Keratinocyte (primary cell): ENCODE measurements around the gene SCAP. TPM values are rescaled to one million over a fixed set of nuclear protein-coding genes. Genes with fewer than 3 reads are reported as not detected.
A peak's percentile ranks its signal among the peaks of the same experiment; 100 is the strongest.
"Not testable (repeated sequence)": the region's sequence is repeated elsewhere in the genome, so short reads cannot be mapped to it uniquely, and the experiment has no call there.

Source experiments
- DNase-seq: peaks from one replicate; pipeline ENCODE4 v3.0.0-alpha.2; 2011; ENCODE audit warnings: low read depth, missing footprints, low spot score
- FAIRE-seq: peaks from 2 replicates; lab custom pipeline; 2011; peaks lifted over from hg19 to GRCh38; lab: Jason Lieb, UNC
- H2AFZ ChIP-seq: 2 replicates; pipeline ENCODE4 v1.6.0; 2012; ENCODE audit warnings: low read length, control low read depth, inconsistent platforms; ENCODE audit not compliant: control insufficient read depth
- H3K27ac ChIP-seq: 2 replicates; pipeline ENCODE4 v1.5.1; 2011; ENCODE audit warnings: low read length; ENCODE audit not compliant: control insufficient read depth, insufficient read depth
- H3K27me3 ChIP-seq: 3 replicates; pipeline ENCODE4 v1.6.0; 2011; ENCODE audit warnings: low read length; ENCODE audit not compliant: control insufficient read depth, insufficient read depth; ENCODE audit errors: extremely low read depth
- H3K36me3 ChIP-seq, 2 experiments: 2 replicates in 1 of 2; 3 replicates in 1 of 2; pipeline ENCODE4 v1.5.1; 2011; ENCODE audit warnings: low read length in 2 of 2, mild to moderate bottlenecking in 1 of 2; ENCODE audit not compliant: control insufficient read depth in 2 of 2, insufficient read depth in 2 of 2; ENCODE audit errors: extremely low read depth in 1 of 2
- H3K4me1 ChIP-seq: 3 replicates; pipeline ENCODE4 v1.5.1; 2011; ENCODE audit warnings: low read length; ENCODE audit not compliant: control insufficient read depth, insufficient read depth; ENCODE audit errors: extremely low read depth
- H3K4me2 ChIP-seq: 3 replicates; pipeline ENCODE4 v1.6.0; 2011; ENCODE audit warnings: low read depth, low read length; ENCODE audit not compliant: control insufficient read depth, insufficient read depth; ENCODE audit errors: extremely low read depth
- H3K4me3 ChIP-seq, 3 experiments: fragments of 200-600 bp in 1 of 3; sonication (generic) in 1 of 3; 2 replicates in 2 of 3; 3 replicates in 1 of 3; pipeline ENCODE4 v1.5.1; 2011 to 2016; ENCODE audit warnings: low read length in 3 of 3, mild to moderate bottlenecking in 3 of 3, control low read depth in 2 of 3, inconsistent platforms in 1 of 3, low read depth in 1 of 3, mixed read lengths in 1 of 3, mixed run types in 1 of 3, moderate library complexity in 1 of 3; ENCODE audit not compliant: control insufficient read depth in 2 of 3, insufficient read depth in 2 of 3; ENCODE audit errors: extremely low read depth in 1 of 3
- H3K79me2 ChIP-seq: 2 replicates; pipeline ENCODE4 v1.6.0; 2012; ENCODE audit warnings: low read length; ENCODE audit not compliant: control insufficient read depth, insufficient read depth
- H3K9ac ChIP-seq: 3 replicates; pipeline ENCODE4 v1.6.0; 2011; ENCODE audit warnings: low read length; ENCODE audit not compliant: control insufficient read depth, insufficient read depth; ENCODE audit errors: extremely low read depth
- H3K9me1 ChIP-seq: 3 replicates; pipeline ENCODE4 v1.6.0; 2011; ENCODE audit warnings: low read length; ENCODE audit not compliant: control insufficient read depth, insufficient read depth; ENCODE audit errors: extremely low read depth
- H3K9me3 ChIP-seq: 2 replicates; pipeline ENCODE4 v1.5.1; 2012; ENCODE audit warnings: low read depth, low read length; ENCODE audit not compliant: control insufficient read depth
- H4K20me1 ChIP-seq: 3 replicates; pipeline ENCODE4 v1.6.0; 2011; ENCODE audit warnings: low read length; ENCODE audit not compliant: control insufficient read depth, insufficient read depth; ENCODE audit errors: extremely low read depth
- CTCF ChIP-seq, 3 experiments: IDR thresholded peaks in 1 of 3; conservative IDR thresholded peaks in 1 of 3; optimal IDR thresholded peaks in 1 of 3; 2 replicates in 2 of 3; 3 replicates in 1 of 3; pipeline versions ENCODE3 to v1.5.1; 2011; ENCODE audit warnings: low read length in 3 of 3, mild to moderate bottlenecking in 3 of 3, moderate library complexity in 2 of 3, control low read depth in 1 of 3, inconsistent platforms in 1 of 3; ENCODE audit not compliant: insufficient read depth in 2 of 3; ENCODE audit errors: extremely low read depth in 1 of 3
- EZH2 ChIP-seq: IDR thresholded peaks from one replicate; pipeline ENCODE4 v1.6.1; 2012; ENCODE audit warnings: inconsistent platforms, mild to moderate bottlenecking, low read length, moderate library complexity
- dilution Hi-C: fragments of 300-500 bp; cut with MboI; formaldehyde crosslinking; loops from one replicate; pipeline ENCODE4 v1.7.0; 2020; ENCODE audit warnings: low sequenced_read_pairs; ENCODE audit not compliant: extremely low pct_ligation_motif_present
- polyA plus RNA-seq, 5 experiments: library from polyadenylated mRNA; depleted of rRNA in 3 of 5; stranded (reverse) in 3 of 5; stranded (forward) in 1 of 5; unstranded in 1 of 5; fragments of >200 nt; gene quantifications; 1 replicate in 1 of 5; 2 replicates in 3 of 5; 3 replicates in 1 of 5; pipeline versions ENCODE4 v1.2.1 to v1.2.3, GENCODE V29; 2011 to 2012; ENCODE audit warnings: missing spikeins in 2 of 5, low read depth in 1 of 5, low replicate concordance in 1 of 5

The SCAP gene
- polyA plus RNA-seq, 1 donor (not counting 4 experiments of a cell fraction or from before 2014, with no cell fraction given): 17.7 TPM

- FAIRE-seq: no peak
- Histone ChIP-seq H3K27me3 (no peaks in the 10 kb centered on the region), H3K9ac (peak overlapping the region; percentile 83), H3K27ac (peak overlapping the region; percentile 87), H2AFZ (peak overlapping the region; percentile 87), H3K9me1 (no peaks in the 10 kb centered on the region), H3K9me3 (no peaks in the 10 kb centered on the region), H3K79me2 (peaks cover 21% of the 10 kb centered on the region), H3K36me3 (peaks cover 8 to 16% of the 10 kb centered on the region in 2 experiments), H3K4me3 (peak overlapping the region; percentile 63 to 86 (median 78)), H3K4me1 (peaks cover 7% of the 10 kb centered on the region), H3K4me2 (peak overlapping the region; percentile 95), H4K20me1 (no peaks in the 10 kb centered on the region)
- dilution Hi-C loops: no loop called here
- TF ChIP-seq EZH2 (no peak), CTCF (optimal IDR thresholded peaks at IDR 0.05 in 1 of 3, IDR thresholded peaks at IDR 0.05 in 1 of 3, conservative IDR thresholded peaks at IDR 0.05 in 1 of 3; ENCODE audit: extremely low read depth in 1 of 3, insufficient read depth in 2 of 3, low read length in 3 of 3) (no peak)
- DNase-seq: no peak
Observed at GRCh38 chr3:47512416-47513124, 36.8 kb upstream of the SCAP start.

- H4K20me1 ChIP-seq, H3K9ac ChIP-seq, H3K27ac ChIP-seq, H3K4me1 ChIP-seq, H3K9me3 ChIP-seq, H3K27me3 ChIP-seq, H3K79me2 ChIP-seq, dilution Hi-C loops, H2AFZ ChIP-seq, H3K4me2 ChIP-seq, DNase-seq, H3K4me3 ChIP-seq, H3K9me1 ChIP-seq, FAIRE-seq: not testable (repeated sequence)
- peaks cover 17 to 33% of the 10 kb centered on the region in 2 experiments for H3K36me3 ChIP-seq
Observed at GRCh38 chr3:47505267-47505666, 29.5 kb upstream of the SCAP start.
